ENCODE measurements around the gene OR5AC2.

The OR5AC2 gene

DNA sequence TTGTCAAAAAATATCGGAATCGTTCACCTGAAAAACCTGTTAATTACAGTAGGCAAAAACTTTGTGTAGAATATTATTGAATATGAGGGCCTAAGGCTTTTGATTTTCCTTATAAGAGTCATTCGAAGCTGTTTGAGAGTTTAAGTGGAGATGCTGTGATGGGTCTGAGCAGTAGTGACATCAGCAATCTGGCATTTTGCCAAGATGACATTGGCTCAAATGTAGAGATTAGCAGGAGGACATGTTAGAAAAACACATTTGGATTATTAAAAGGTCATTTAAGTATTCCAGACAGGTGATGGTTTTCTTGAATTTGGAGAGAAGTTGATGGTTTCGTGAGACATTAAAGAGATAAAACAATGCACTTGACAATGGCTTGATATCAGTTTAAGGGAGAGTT lies 12.9 kb downstream of the OR5AC2 start:
- TF ChIP-seq, protein P1, sequence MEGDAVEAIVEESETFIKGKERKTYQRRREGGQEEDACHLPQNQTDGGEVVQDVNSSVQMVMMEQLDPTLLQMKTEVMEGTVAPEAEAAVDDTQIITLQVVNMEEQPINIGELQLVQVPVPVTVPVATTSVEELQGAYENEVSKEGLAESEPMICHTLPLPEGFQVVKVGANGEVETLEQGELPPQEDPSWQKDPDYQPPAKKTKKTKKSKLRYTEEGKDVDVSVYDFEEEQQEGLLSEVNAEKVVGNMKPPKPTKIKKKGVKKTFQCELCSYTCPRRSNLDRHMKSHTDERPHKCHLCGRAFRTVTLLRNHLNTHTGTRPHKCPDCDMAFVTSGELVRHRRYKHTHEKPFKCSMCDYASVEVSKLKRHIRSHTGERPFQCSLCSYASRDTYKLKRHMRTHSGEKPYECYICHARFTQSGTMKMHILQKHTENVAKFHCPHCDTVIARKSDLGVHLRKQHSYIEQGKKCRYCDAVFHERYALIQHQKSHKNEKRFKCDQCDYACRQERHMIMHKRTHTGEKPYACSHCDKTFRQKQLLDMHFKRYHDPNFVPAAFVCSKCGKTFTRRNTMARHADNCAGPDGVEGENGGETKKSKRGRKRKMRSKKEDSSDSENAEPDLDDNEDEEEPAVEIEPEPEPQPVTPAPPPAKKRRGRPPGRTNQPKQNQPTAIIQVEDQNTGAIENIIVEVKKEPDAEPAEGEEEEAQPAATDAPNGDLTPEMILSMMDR (IDR thresholded peaks at IDR 0.05; ENCODE audit: borderline replicate concordance, insufficient read depth, low read depth, low read length), result no peak
- H3K4me3 ChIP-seq (ENCODE audit: low read depth, low read length), result no peak overlapping the region

DNA sequence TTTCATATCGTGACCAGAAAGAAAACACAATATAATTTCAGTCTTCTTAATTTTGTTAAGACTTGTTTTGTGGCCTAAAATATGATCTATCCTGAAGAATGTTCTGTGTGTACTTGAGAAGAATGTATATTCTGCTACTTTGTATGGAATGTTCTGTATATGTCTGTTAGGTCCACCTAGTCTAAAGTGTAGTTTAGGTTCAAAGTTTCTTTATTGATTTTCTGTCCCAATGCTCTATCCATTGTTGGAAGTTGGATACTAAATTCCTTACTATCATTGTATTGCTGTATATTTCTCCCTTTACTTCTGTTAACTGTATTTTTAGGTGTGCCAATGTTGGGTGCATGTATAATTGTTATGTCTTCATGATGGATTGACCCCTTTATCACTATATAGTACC lies 21.2 kb downstream of the OR5AC2 start:
- TF ChIP-seq, protein P1 (IDR thresholded peaks at IDR 0.05; ENCODE audit: borderline replicate concordance, insufficient read depth, low read depth, low read length), result no peak

DNA sequence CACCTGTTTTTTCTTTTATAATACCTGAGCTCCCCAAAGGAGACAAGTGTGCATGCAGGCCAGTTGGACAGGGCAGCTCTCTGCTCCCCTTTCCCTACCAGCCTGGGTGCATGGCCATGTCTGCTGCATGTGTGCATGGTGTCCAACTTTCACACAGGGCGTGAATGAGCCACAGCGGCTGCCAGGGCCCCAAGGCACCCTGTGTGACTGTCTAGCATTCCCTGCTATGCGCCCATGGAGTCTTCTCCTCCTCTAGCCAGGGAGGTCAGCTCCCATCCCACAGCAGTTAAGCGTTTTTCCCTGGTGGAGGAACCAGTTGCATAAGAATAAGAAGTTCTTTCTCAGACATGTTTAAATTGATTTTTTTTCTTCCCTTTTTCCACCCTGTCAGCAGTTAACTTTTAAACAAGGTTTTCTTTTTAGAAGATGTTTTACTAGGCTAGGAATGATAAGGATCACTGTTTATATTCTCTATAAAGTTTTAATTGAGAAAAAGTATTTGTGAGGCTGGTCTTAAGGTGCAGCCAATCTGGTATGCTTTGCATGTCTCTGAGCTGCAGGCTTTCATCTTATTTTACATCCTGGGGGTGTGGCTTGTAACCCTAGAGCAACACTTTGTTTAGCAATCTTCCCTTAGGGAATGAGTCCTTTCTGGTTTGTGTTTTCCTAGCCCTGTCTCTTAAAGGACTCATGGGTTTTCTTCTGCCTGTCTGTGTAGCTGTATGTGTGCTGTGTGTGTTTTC lies 23.0 kb downstream of the OR5AC2 start:
- TF ChIP-seq, protein P1 (IDR thresholded peaks at IDR 0.05; ENCODE audit: borderline replicate concordance, insufficient read depth, low read depth, low read length), result no peak
- H3K4me3 ChIP-seq (ENCODE audit: low read depth, low read length), result no peak overlapping the region

More for the DNA sequence above, 21.2 kb downstream of the OR5AC2 start:
- no peak overlapping the region for H3K4me3 ChIP-seq (ENCODE audit: low read depth, low read length)

DNA sequence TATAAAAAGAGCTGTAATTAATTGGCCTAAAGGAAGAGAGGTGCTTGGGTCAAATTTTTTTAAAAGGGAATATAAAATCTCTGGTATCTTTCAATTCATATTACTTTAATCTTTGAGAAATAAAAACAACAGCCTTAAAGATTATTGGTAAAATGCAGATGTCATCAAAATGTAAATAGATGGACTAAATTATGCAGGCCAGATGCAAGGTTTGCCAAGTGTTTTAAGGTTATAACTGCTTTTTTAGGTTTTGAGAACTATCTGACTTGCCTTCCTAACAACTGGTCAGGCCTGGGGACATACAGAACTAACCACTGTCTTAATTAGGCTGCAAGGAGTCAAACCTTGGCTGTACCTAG lies 23.6 kb downstream of the OR5AC2 start:
- H3K4me3 ChIP-seq (ENCODE audit: low read depth, low read length), result no peak overlapping the region
- TF ChIP-seq, protein P1 (IDR thresholded peaks at IDR 0.05; ENCODE audit: borderline replicate concordance, insufficient read depth, low read depth, low read length), result no peak

DNA sequence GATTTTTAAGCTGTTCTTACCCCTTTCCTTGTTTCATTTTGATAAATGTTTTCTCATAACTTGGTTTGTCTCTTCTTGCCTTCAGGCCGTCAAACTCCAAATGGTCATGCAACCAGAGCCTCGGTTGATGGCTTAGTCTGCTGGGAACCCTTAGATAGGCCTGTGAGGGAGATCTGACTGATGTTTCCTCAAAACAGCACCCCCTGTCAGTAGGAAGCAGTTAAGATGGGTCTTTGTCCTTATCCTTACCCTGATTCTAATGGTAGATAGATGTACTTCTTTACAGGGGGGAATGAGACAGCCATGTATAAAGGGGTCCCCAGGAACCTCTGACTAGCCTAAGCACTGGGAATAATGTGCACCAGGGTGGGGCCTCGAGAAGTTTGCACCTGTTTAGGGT lies 27.3 kb downstream of the OR5AC2 start:
- no peak overlapping the region for H3K4me3 ChIP-seq (ENCODE audit: low read depth, low read length)
- TF ChIP-seq, protein P1 (IDR thresholded peaks at IDR 0.05; ENCODE audit: borderline replicate concordance, insufficient read depth, low read depth, low read length), result no peak

DNA sequence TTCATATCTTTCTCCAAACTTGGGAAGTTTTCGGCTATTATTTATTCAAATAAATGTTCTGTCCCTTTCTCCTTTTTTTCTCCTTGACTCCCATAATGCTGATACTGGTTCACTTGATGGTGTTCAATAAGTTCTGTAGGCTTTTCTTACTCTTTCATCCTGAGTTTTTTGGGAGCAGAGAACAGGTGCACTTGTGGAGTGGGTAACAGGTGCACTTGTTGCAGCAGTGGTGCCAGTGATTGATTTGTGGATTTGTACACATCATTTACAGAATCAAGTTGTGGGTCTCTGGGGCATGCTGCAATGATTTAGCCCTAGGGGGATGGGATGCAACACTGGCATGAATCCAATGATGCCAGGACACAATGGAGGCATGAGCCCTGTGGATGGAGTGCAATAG lies 28.7 kb downstream of the OR5AC2 start:
- TF ChIP-seq, protein P1 (IDR thresholded peaks at IDR 0.05; ENCODE audit: borderline replicate concordance, insufficient read depth, low read depth, low read length), result no peak
- H3K4me3 ChIP-seq (ENCODE audit: low read depth, low read length), result no peak overlapping the region

DNA sequence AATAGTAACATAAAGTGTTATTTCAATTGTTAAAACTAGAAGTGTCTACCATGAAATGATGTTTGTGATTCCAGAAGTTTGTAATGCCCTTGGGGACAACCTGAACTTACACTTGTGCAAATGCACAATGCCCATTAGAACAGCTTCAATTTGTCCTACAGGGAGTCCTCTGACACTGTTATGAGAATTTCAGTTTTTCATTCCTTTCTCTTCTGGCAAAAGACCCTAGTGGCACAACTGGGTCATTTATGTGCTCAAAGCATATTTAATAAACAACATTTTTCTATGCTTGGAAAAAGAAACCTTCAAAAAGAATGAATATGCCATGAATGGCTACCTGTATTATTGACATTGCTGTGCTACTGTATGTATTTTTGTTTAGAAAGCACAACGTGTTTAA lies 43.4 kb downstream of the OR5AC2 start, which contains the start of gene OR5H1:
TSS of gene OR5H1 (plus strand) at position 301 of the 400 bp plus-strand sequence. CDS start 1,977 bp downstream, outside the sequence.
- no peak within 1 kb of the TSS for H3K4me3 ChIP-seq (ENCODE audit: low read depth, low read length)
- TF ChIP-seq, protein P1 (IDR thresholded peaks at IDR 0.05; ENCODE audit: borderline replicate concordance, insufficient read depth, low read depth, low read length), result no peak
